HG03066 (cell line): ENCODE data around the gene TNFRSF25.

ENCODE experiments used
- ATAC-seq: cut with Tn5 transposase; IDR thresholded peaks from one replicate; pipeline ENCODE4 v1.9.1; 2021; ENCODE audit warnings: low read depth; ENCODE audit not compliant: unreplicated experiment

Gene TNFRSF25

DNA sequence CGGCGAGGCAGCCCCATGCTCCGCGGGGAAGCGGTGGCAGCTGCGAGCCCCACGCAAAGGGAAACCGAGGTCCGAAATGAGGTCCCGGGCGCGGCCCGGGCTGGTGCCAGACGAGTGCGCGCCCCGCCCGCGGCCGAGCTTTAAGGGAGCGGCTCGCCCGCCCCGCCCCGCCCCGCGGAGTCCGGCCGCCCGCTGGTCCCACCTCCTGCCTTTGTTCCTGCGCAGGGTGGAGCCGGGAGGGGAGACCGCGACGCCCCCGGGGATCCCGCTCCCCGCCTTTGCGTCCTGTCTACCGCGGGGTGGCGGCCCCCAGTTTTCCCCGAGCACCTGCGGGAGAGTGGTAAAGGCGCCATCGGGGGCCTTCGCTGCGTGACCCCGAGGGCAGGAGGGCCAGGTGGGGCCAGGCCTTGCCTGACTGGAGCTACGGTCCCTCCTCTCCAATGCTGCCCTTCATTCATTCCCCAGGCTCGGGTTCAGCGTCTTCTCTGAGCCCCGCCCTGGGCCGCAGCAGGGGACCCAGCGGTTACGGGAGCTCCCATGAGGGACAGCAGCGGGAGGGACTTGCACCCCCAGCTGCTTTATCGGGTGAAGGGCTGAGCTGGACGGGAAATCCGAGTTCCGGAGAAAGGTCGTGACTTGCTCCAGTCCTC is 46.0 kb downstream of the TNFRSF25 start, which contains the start of gene HES2:
HES2 (minus strand) TSS at position 116 of the 650 bp plus-strand sequence; CDS start at position 17, 99 bp downstream.
- no peak for ATAC-seq

DNA sequence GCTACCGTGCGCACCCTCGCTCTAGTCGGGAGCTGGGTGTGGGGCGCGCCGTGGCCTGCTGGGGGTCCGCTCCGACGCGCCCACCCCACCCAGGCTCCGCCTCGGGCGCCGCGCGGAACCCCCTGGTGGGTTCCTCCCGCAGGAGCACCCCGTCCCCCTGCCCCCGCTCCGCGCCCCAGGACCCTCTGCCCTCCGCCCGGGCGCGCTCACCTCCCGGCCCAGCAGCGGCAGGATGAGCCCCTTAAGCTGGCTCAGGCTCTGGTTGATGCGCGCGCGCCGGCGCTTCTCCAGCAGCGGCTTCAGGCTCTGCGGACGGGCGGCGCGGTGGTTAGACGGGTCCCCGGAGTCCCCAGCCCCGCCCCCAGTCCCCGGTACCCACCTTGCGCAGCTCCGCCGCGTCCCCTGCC is 46.6 kb downstream of the TNFRSF25 start:
- no peak for ATAC-seq

DNA sequence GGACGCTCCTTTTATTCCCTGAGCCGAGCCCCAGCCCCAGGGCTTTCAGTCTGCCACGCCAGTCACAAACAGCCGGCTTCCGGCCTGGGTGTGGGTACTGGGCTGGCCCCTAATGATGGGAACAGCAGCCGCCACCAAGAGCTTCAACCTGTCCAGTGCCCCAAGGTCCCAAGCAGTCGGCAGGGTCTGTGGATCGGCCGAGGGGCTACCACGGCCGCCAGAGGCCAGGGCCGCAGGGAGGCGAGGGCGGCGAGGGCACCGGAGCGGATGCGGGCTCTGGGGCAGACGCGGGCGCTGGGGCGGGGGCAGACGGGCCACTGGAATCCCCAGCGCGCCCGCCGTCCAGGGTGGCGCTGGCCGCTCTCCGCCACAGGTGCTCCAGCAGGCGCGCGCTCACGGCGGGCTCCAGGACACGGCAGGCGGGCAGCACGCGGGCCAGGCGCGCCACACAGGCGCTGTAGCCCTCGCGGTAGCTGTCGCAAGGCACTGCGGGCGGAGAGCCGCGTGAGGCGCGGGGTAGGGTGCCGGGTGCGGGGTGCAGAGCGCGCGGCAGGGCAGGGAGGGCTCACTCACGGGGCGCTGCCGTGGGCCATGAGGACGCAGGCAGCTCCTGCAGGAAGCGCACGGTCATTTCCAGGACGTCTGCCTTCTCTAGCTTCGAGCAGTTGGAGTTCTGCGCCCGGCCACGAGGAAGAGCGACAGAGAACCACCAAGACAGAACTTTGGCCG is 47.1 kb downstream of the TNFRSF25 start:
- no peak for ATAC-seq

DNA sequence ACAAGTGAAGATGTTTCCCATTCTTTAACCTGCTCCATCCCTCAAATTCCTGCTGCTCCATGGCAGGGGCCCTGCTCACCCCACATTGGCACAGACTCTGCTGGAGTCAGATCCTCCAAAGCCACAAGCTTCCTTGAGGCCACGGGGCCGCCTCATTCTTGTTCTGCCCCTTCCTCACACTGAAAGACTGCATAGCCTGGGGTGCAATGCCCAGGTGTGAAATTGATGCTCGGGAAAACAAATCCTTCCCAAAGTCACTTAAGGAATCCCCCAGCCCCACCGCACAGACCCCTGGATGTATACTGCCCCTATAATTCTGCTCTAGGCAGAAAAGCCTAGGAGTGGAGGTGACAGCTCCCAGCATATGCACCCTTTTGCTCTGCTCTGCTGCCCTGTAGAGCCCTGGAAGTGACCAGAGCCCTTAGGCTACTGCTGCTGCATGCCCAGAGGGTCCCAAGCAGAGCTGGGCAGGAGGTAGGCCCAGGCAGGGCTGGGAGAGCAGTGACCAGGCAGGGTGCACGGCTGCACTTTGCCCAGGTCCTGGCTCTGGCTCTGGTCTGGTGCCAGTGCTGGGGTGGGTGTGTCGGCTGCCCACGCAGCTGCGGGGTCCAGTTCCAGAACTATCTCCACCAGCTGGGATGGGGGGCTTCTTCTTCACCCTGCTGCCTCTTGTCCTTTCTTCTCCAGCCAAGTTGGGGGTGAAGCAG is 47.9 kb downstream of the TNFRSF25 start:
- ATAC-seq, result no peak

DNA sequence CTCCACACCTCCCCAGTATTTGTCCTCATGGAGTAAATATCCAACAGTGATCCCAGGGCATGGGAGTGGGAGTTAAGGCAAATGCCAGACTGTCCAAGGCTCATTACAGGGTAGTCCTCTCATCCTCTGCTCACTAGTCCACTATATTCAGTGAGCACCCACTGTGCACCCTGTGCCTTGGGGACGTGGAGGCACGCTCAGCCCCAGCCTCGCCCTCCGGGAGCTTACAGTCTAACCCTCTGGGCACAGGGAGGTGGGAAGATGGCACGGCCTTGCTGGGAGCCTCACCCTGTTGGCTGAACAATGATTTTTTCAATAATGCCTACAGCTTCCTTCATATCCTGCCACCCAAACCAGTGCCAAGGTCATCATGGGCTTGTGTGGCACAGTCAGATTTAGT is 49.1 kb downstream of the TNFRSF25 start:
- no peak for ATAC-seq

DNA sequence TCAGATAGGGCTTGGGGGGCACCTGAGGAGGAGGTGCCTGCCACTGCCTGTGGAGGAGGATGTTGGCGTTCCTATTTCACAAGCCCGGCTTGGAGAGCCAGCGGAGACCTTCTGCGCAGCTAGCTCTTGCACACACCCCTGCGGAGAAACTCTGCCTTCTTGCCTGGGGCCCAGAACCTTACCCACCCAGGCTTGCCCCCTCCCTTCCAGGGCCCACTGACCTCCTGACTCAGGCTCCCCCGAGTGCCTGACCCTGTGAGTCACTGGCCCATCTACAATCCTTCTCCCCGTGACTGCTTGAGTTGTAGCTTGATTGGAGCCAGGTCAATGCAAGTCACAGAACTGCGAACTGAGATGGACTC is 49.7 kb downstream of the TNFRSF25 start:
- no peak for ATAC-seq

DNA sequence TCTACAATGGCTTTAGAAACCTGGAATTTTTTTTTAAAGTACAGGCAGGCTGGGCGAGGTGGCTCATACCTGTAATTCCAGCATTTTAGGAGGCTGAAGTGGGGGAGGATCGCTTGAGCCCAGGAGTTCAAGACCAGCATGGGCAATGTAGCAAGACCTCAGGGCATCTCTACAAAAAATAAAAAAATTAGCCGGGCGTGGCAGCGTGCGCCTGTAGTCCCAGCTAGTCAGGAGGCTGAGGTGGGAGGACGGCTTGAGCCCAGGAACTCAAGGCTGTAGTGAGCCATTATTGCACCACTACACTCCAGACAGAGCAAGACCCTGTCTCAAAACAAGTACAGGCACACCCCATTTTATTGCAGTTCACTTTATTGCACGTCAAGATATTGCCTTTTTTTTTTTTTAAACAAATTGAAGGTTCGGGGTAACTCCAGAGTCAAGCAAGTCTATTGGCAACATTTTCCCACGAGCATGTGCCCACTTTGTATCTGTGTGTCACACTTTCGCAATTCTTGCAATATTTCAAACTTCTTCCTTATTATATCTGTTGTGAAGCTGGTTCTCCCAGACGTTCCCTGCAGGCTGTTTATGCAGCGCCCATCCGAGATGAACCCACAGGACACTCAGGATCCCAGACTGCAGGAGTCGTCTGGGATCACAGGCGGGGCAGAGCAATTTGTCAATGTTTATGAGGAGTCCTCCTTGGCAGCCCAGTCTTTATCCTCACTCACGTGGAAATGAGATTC is 50.9 kb downstream of the TNFRSF25 start:
- no peak for ATAC-seq

DNA sequence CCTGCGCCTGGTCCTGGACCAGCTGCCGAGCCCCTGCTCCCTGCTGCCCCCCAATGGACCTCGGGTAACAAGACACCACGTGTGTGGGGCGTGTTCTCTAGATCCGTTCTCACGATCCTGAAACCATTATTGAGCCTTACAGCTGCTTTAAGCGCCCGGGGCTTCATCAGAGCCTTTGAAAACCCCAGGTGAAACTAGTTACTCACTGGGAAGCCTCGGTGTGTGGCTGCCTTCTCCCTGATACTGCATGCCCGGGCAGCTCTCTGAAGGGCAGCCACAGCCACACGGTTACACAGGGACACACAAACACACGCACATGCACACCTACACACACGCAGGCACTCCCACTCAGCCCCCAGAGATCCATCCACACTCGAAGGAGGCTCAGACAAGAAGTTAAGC is 51.5 kb downstream of the TNFRSF25 start:
- peak; percentile 82 for ATAC-seq

DNA sequence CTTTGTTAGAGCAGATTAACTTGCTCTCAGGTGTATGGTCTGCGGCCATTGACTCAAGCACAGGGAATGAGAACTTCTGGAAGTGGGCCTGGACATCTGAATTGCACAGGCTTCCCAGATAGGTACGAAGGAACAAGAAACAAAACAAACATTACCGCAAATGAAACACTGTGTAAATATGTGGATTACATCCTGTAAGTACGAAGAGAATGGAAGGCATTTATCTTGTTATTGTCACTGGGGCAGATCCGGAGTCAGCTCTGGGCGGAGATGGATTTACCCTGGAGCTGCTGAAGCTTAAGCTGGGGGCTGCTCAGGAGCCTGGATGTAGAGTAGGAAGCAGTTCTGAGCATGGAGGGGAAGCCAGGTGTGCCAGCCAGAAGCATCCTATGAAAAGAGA is 53.1 kb downstream of the TNFRSF25 start:
- ATAC-seq, result no peak
